Mesothelial cell of epicardium (in vitro differentiated cells): Measurements from ENCODE around the gene DHRS3. TPM values are rescaled to one million over a fixed set of nuclear protein-coding genes. Genes with fewer than 3 reads are reported as not detected.

Source experiments
- DNase-seq, 2 experiments: peaks; one replicate each; pipeline ENCODE4 v3.0.0; 2021; ENCODE audit warnings: low spot score in 2 of 2; ENCODE audit not compliant: unreplicated experiment in 2 of 2
- H3K27ac Mint-ChIP-seq: 2 replicates; pipeline ENCODE4 v1.8.0; 2021; ENCODE audit warnings: mixed read lengths
- H3K27me3 Mint-ChIP-seq: 2 replicates; pipeline ENCODE4 v1.8.0; 2021; ENCODE audit warnings: low read depth, mixed read lengths
- H3K36me3 Mint-ChIP-seq: 2 replicates; pipeline ENCODE4 v1.8.0; 2021; ENCODE audit warnings: mixed read lengths
- H3K4me1 Mint-ChIP-seq: 2 replicates; pipeline ENCODE4 v1.8.0; 2021; ENCODE audit warnings: mixed read lengths
- H3K4me3 Mint-ChIP-seq: 2 replicates; pipeline ENCODE4 v1.8.0; 2021; ENCODE audit warnings: mild to moderate bottlenecking, moderate library complexity, mixed read lengths
- H3K9me3 Mint-ChIP-seq: 2 replicates; pipeline ENCODE4 v1.8.0; 2021; ENCODE audit warnings: mixed read lengths
- CTCF ChIP-seq: fragments of 200-600 bp; sonication (generic); IDR thresholded peaks from one replicate; pipeline ENCODE4 v1.5.0; 2021; ENCODE audit warnings: antibody characterized with exemption; ENCODE audit not compliant: unreplicated experiment
- total RNA-seq: library from RNA; stranded (reverse); gene quantifications from 3 replicates; pipeline ENCODE4 v1.2.1, GENCODE V29; 2021

DHRS3 gene
- total RNA-seq, 1 donor from 2014 or later: 1,086 TPM

GRCh38 chr1:12549460-12550349, 68.3 kb downstream of the DHRS3 start:
- Mint-ChIP-seq H3K4me1 (peaks cover 47% of the 10 kb centered on the region), H3K9me3 (no peaks in the 10 kb centered on the region), H3K27ac (peak overlapping the region; percentile 99), H3K4me3 (peak overlapping the region; percentile 11), H3K27me3 (no peaks in the 10 kb centered on the region), H3K36me3 (no peaks in the 10 kb centered on the region)
- no peak for TF ChIP-seq CTCF
- peak in 1 of 2 experiments; percentile 68 for DNase-seq

GRCh38 chr1:12548973-12549459, 69.0 kb downstream of the DHRS3 start:
- Mint-ChIP-seq H3K9me3 (no peaks in the 10 kb centered on the region), H3K4me3 (no peak overlapping the region), H3K27ac (peak overlapping the region; percentile 99), H3K4me1 (peaks cover 50% of the 10 kb centered on the region), H3K36me3 (no peaks in the 10 kb centered on the region), H3K27me3 (no peaks in the 10 kb centered on the region)
- peak in 1 of 2 experiments; percentile 61 for DNase-seq
- TF ChIP-seq CTCF: no peak

GRCh38 chr1:12548279-12548972, 69.6 kb downstream of the DHRS3 start:
- H3K9me3 Mint-ChIP-seq: no peaks in the 10 kb centered on the region
- peak overlapping the region; percentile 99 for H3K27ac Mint-ChIP-seq

GRCh38 chr1:12547586-12548225, 70.3 kb downstream of the DHRS3 start:
- Mint-ChIP-seq H3K27me3 (no peaks in the 10 kb centered on the region), H3K9me3 (no peaks in the 10 kb centered on the region), H3K4me1 (peaks cover 50% of the 10 kb centered on the region), H3K27ac (peak overlapping the region; percentile 97), H3K36me3 (no peaks in the 10 kb centered on the region), H3K4me3 (no peak overlapping the region)
- DNase-seq: no peak
- no peak for TF ChIP-seq CTCF

More at GRCh38 chr1:12548279-12548972, 69.6 kb downstream of the DHRS3 start:
- no peak for DNase-seq
- Mint-ChIP-seq H3K27me3 (no peaks in the 10 kb centered on the region), H3K4me1 (peaks cover 53% of the 10 kb centered on the region), H3K4me3 (no peak overlapping the region), H3K36me3 (no peaks in the 10 kb centered on the region)
- no peak for TF ChIP-seq CTCF

- no peaks in the 10 kb centered on the region for H3K9me3 Mint-ChIP-seq
- H3K36me3 Mint-ChIP-seq: no peaks in the 10 kb centered on the region
- TF ChIP-seq CTCF: no peak
- H3K4me3 Mint-ChIP-seq: no peak overlapping the region
- H3K4me1 Mint-ChIP-seq: peaks cover 53% of the 10 kb centered on the region
- no peaks in the 10 kb centered on the region for H3K27me3 Mint-ChIP-seq
- peak overlapping the region; percentile 97 for H3K27ac Mint-ChIP-seq
- no peak for DNase-seq
Measured at GRCh38 chr1:12546771-12547585, 71.0 kb downstream of the DHRS3 start.
